ENCODE results near the gene NPAS3. TPM values are rescaled to one million over a fixed set of nuclear protein-coding genes. Genes with fewer than 3 reads are reported as not detected.

The NPAS3 gene
- total RNA-seq, 2 donors from 2014 or later, result 1.1 to 1.8 TPM

GRCh38 chr14:33646692-33647260 lies 708.1 kb downstream of the NPAS3 start:
- Histone ChIP-seq H3K36me3 (no peaks in the 10 kb centered on the region), H3K27ac (no peak overlapping the region), H3K9me3 (no peaks in the 10 kb centered on the region), H3K4me3 (no peak overlapping the region), H3K4me1 (replicated peaks) (no peaks in the 10 kb centered on the region), H3K27me3 (replicated peaks; ENCODE audit: insufficient read depth) (no peaks in the 10 kb centered on the region)
- intact Hi-C loops (cut with DNase I), result no loop called here
- WGBS, result 95% methylated on average over 2 of the region's 2 CpGs
- no peak for DNase-seq (ENCODE audit: low spot score)
- no peak for TF ChIP-seq CTCF (IDR thresholded peaks at IDR 0.05)

- no peak for TF ChIP-seq POLR2AphosphoS5 (IDR thresholded peaks at IDR 0.05)
- TF ChIP-seq CTCF (IDR thresholded peaks at IDR 0.05), result no peak
- H3K36me3 ChIP-seq, result no peaks in the 10 kb centered on the region
- H3K4me1 ChIP-seq (replicated peaks), result no peaks in the 10 kb centered on the region
- no peaks in the 10 kb centered on the region for H3K9me3 ChIP-seq
- no peak overlapping the region for H3K4me3 ChIP-seq
- intact Hi-C loops (cut with DNase I), result no loop called here
- no peaks in the 10 kb centered on the region for H3K27me3 ChIP-seq (replicated peaks; ENCODE audit: insufficient read depth)
- 79% methylated on average over 3 of the region's 3 CpGs for WGBS
- DNase-seq (ENCODE audit: low spot score), result no peak
- no peak overlapping the region for H3K27ac ChIP-seq
Observed at GRCh38 chr14:33647385-33647786, 708.7 kb downstream of the NPAS3 start.

- WGBS, result 82% methylated on average over 3 of the region's 3 CpGs
Observed at GRCh38 chr14:33650430-33650829, 711.8 kb downstream of the NPAS3 start.

GRCh38 chr14:33652566-33653307 lies 714.1 kb downstream of the NPAS3 start:
- 71% methylated on average over 11 of the region's 11 CpGs for WGBS
- Histone ChIP-seq H3K9me3 (no peaks in the 10 kb centered on the region), H3K36me3 (no peaks in the 10 kb centered on the region), H3K4me1 (replicated peaks) (no peaks in the 10 kb centered on the region), H3K4me3 (no peak overlapping the region), H3K27ac (no peak overlapping the region), H3K27me3 (replicated peaks; ENCODE audit: insufficient read depth) (no peaks in the 10 kb centered on the region)
- intact Hi-C loops (cut with DNase I), result no loop called here
- no peak for DNase-seq (ENCODE audit: low spot score)
- TF ChIP-seq CTCF (IDR thresholded peaks at IDR 0.05) (no peak), POLR2AphosphoS5 (IDR thresholded peaks at IDR 0.05) (no peak), POLR2A (IDR thresholded peaks at IDR 0.05) (no peak)

More at GRCh38 chr14:33650430-33650829, 711.8 kb downstream of the NPAS3 start:
- Histone ChIP-seq H3K27ac (no peak overlapping the region), H3K4me3 (no peak overlapping the region), H3K27me3 (replicated peaks; ENCODE audit: insufficient read depth) (no peaks in the 10 kb centered on the region), H3K9me3 (no peaks in the 10 kb centered on the region), H3K36me3 (no peaks in the 10 kb centered on the region), H3K4me1 (replicated peaks) (no peaks in the 10 kb centered on the region)
- no peak for TF ChIP-seq POLR2AphosphoS5 (IDR thresholded peaks at IDR 0.05)
- TF ChIP-seq CTCF (IDR thresholded peaks at IDR 0.05), result no peak
- TF ChIP-seq POLR2A (IDR thresholded peaks at IDR 0.05), result no peak
- intact Hi-C loops (cut with DNase I), result no loop called here
- DNase-seq (ENCODE audit: low spot score), result no peak

- 56% methylated on average over 6 of the region's 6 CpGs for WGBS
- TF ChIP-seq CTCF (IDR thresholded peaks at IDR 0.05), result no peak
- TF ChIP-seq POLR2AphosphoS5 (IDR thresholded peaks at IDR 0.05), result no peak
- no peak for TF ChIP-seq POLR2A (IDR thresholded peaks at IDR 0.05)
- Histone ChIP-seq H3K4me3 (no peak overlapping the region), H3K27me3 (replicated peaks; ENCODE audit: insufficient read depth) (no peaks in the 10 kb centered on the region), H3K9me3 (no peaks in the 10 kb centered on the region), H3K4me1 (replicated peaks) (no peaks in the 10 kb centered on the region), H3K27ac (no peak overlapping the region), H3K36me3 (no peaks in the 10 kb centered on the region)
- intact Hi-C loops (cut with DNase I), result no loop called here
- DNase-seq (ENCODE audit: low spot score), result no peak
Observed at GRCh38 chr14:33653308-33653695, 714.6 kb downstream of the NPAS3 start.
